IPS-18a (cell line): ENCODE data around the gene TLK1.

Experiments
- H3K27ac ChIP-seq: one replicate; pipeline ENCODE4 v1.5.1; 2013; ENCODE audit warnings: low read length
- H3K27me3 ChIP-seq: one replicate; pipeline ENCODE4 v1.6.1; 2013; ENCODE audit warnings: mild to moderate bottlenecking, low read length; ENCODE audit not compliant: control insufficient read depth, insufficient read depth
- H3K36me3 ChIP-seq: one replicate; pipeline ENCODE4 v1.6.1; 2013; ENCODE audit warnings: low read depth, low read length; ENCODE audit not compliant: control insufficient read depth
- H3K4me1 ChIP-seq: one replicate; pipeline ENCODE4 v1.6.1; 2013; ENCODE audit warnings: low read depth, low read length; ENCODE audit not compliant: control insufficient read depth
- H3K4me3 ChIP-seq: one replicate; pipeline ENCODE4 v1.5.1; 2013; ENCODE audit warnings: low read length
- H3K9ac ChIP-seq: one replicate; pipeline ENCODE4 v1.6.1; 2013; ENCODE audit warnings: mild to moderate bottlenecking, low read length, moderate library complexity
- H3K9me3 ChIP-seq: one replicate; pipeline ENCODE4 v1.6.1; 2013; ENCODE audit warnings: low read depth, low read length; ENCODE audit not compliant: control insufficient read depth

Gene TLK1

DNA sequence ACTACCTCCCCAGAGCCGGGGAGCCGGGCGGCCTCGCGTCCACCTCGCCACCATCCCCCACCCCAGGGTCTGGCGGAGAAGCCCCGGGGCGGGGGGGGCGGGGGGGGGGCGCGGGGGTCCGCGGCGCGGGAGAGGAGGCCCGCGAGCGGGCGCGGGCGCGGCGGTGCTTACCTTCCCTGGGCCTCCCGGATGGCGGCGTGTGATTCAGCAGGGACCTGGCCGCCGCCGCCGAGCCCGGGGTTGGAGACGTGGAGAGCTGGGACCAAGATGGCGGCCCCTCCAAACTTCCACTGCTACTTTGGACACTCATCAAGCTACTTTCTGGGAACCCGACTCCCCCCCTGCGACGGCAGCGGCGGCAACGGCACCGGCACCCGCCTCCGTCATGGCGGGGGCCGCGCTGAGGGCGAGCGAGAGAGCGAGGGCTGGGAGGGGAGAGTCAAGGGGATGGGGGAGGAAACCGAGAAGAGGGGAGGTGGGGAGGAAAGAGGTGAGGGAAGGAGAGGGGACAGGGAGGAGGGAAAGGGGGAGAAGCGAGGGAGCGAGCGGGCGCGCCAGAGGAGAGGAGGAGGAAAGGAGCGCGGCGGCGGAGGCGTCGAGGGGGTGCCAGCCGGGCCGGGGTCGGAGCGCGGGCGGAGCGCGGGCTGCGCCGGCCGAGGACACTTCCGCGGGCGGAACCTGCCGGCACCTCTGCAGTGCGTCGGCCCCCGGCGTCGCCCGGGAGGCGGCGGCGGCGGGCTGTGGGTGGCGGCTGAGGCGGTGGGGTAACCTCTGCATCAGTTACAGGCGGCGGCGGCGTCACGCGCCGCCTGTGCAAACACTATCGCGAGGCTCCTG is at the start of gene TLK1:
TLK1 (minus strand) TSS at position 775 of the 837 bp plus-strand sequence; CDS start at position 310, 465 bp downstream.
- Histone ChIP-seq H3K9me3 (no peaks in the 10 kb centered on the region), H3K4me3 (peak within 1 kb of the TSS; percentile 100), H3K36me3 (no peaks in the 10 kb centered on the region), H3K4me1 (peaks cover 32% of the 10 kb centered on the region), H3K27me3 (no peaks in the 10 kb centered on the region), H3K9ac (peak within 1 kb of the TSS; percentile 92), H3K27ac (peak within 1 kb of the TSS; percentile 89)

- Histone ChIP-seq H3K27ac (no peak overlapping the region), H3K36me3 (no peaks in the 10 kb centered on the region), H3K27me3 (no peaks in the 10 kb centered on the region), H3K9ac (no peak overlapping the region), H3K4me1 (peaks cover 28% of the 10 kb centered on the region), H3K4me3 (no peak overlapping the region), H3K9me3 (no peaks in the 10 kb centered on the region)
Observed at GRCh38 chr2:171210216-171210863, 49.6 kb upstream of the TLK1 start.

GRCh38 chr2:171208657-171209056 is 48.0 kb upstream of the TLK1 start:
- Histone ChIP-seq H3K27ac (no peak overlapping the region), H3K36me3 (no peaks in the 10 kb centered on the region), H3K4me3 (no peak overlapping the region), H3K9me3 (no peaks in the 10 kb centered on the region), H3K27me3 (no peaks in the 10 kb centered on the region), H3K4me1 (peaks cover 22% of the 10 kb centered on the region), H3K9ac (no peak overlapping the region)

GRCh38 chr2:171206422-171207115 is 45.9 kb upstream of the TLK1 start:
- Histone ChIP-seq H3K36me3 (no peaks in the 10 kb centered on the region), H3K27ac (no peak overlapping the region), H3K9me3 (no peaks in the 10 kb centered on the region), H3K4me3 (no peak overlapping the region), H3K9ac (no peak overlapping the region), H3K27me3 (no peaks in the 10 kb centered on the region), H3K4me1 (peaks cover 16% of the 10 kb centered on the region)

- Histone ChIP-seq H3K36me3 (no peaks in the 10 kb centered on the region), H3K27me3 (no peaks in the 10 kb centered on the region), H3K9me3 (no peaks in the 10 kb centered on the region)
Observed at GRCh38 chr2:171205551-171205950, 44.9 kb upstream of the TLK1 start.

GRCh38 chr2:171201767-171202166 is 41.1 kb upstream of the TLK1 start:
- Histone ChIP-seq H3K4me1 (no peaks in the 10 kb centered on the region), H3K4me3 (no peak overlapping the region), H3K9me3 (no peaks in the 10 kb centered on the region), H3K9ac (no peak overlapping the region), H3K27me3 (no peaks in the 10 kb centered on the region), H3K27ac (no peak overlapping the region), H3K36me3 (no peaks in the 10 kb centered on the region)

More at GRCh38 chr2:171205551-171205950, 44.9 kb upstream of the TLK1 start:
- no peak overlapping the region for H3K9ac ChIP-seq
- H3K4me3 ChIP-seq: no peak overlapping the region
- no peak overlapping the region for H3K27ac ChIP-seq
- H3K4me1 ChIP-seq: peaks cover 9% of the 10 kb centered on the region

- Histone ChIP-seq H3K9me3 (no peaks in the 10 kb centered on the region), H3K36me3 (no peaks in the 10 kb centered on the region), H3K4me1 (no peaks in the 10 kb centered on the region), H3K27ac (no peak overlapping the region), H3K4me3 (no peak overlapping the region), H3K27me3 (no peaks in the 10 kb centered on the region), H3K9ac (no peak overlapping the region)
Observed at GRCh38 chr2:171201271-171201670, 40.6 kb upstream of the TLK1 start.

DNA sequence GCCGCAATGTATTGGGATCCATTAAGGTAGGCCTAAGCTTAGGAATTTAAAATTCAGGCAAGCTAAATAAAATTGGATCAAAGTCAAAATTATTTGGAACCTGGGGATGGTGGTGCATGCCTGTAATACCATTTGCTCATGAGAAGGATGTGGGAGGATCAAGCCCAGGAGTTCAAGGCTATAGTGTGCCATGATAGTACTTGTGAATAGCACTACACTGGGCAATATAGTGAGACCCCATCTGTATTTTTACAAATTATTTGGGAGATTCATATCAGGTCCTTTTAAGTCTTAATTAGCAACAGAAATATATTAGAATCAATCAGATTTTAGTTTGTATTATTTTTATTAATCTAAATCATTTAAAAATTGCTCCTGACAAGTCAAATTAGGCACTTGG is 39.8 kb upstream of the TLK1 start:
- H3K27ac ChIP-seq: no peak overlapping the region
- no peak overlapping the region for H3K9ac ChIP-seq
- H3K27me3 ChIP-seq: no peaks in the 10 kb centered on the region
- no peaks in the 10 kb centered on the region for H3K9me3 ChIP-seq
- H3K36me3 ChIP-seq: no peaks in the 10 kb centered on the region
- no peak overlapping the region for H3K4me3 ChIP-seq
- H3K4me1 ChIP-seq: no peaks in the 10 kb centered on the region

DNA sequence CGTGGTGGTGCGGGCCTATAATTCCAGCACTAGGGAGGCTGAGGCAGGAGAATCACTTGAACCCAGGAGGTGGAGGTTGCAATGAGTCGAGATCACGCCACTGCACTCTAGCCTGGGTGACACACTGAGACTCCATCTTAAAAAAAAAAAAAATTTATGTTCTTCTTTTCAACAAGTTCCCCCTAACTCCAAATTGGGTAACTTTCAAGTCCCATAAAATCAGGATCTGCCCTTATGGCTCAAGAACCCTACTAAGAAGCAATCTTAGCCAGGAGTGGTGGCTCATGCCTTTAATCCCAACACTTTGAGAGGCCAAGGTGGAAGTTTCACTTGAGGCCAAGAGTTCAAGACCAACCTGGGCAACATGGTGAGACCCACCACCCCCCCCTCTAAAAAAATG is 30.3 kb upstream of the TLK1 start:
- H3K4me3 ChIP-seq: no peak overlapping the region
- no peaks in the 10 kb centered on the region for H3K36me3 ChIP-seq
- H3K27ac ChIP-seq: no peak overlapping the region
- H3K9me3 ChIP-seq: no peaks in the 10 kb centered on the region
- no peaks in the 10 kb centered on the region for H3K4me1 ChIP-seq
- H3K27me3 ChIP-seq: no peaks in the 10 kb centered on the region
- H3K9ac ChIP-seq: no peak overlapping the region

GRCh38 chr2:171187819-171188218 is 27.1 kb upstream of the TLK1 start:
- H3K9me3 ChIP-seq: no peaks in the 10 kb centered on the region
- no peaks in the 10 kb centered on the region for H3K36me3 ChIP-seq
- H3K4me1 ChIP-seq: no peaks in the 10 kb centered on the region
- no peak overlapping the region for H3K4me3 ChIP-seq
- no peaks in the 10 kb centered on the region for H3K27me3 ChIP-seq
- H3K27ac ChIP-seq: no peak overlapping the region
- H3K9ac ChIP-seq: no peak overlapping the region

- Histone ChIP-seq H3K4me3 (no peak overlapping the region), H3K27me3 (no peaks in the 10 kb centered on the region)
Observed at GRCh38 chr2:171187177-171187576, 26.5 kb upstream of the TLK1 start.

More at GRCh38 chr2:171187177-171187576, 26.5 kb upstream of the TLK1 start:
- H3K9ac ChIP-seq: no peak overlapping the region
- no peaks in the 10 kb centered on the region for H3K9me3 ChIP-seq
- no peaks in the 10 kb centered on the region for H3K36me3 ChIP-seq
- no peak overlapping the region for H3K27ac ChIP-seq
- no peaks in the 10 kb centered on the region for H3K4me1 ChIP-seq
